ENCODE measurements around the gene CCDC33.

CCDC33 gene

DNA sequence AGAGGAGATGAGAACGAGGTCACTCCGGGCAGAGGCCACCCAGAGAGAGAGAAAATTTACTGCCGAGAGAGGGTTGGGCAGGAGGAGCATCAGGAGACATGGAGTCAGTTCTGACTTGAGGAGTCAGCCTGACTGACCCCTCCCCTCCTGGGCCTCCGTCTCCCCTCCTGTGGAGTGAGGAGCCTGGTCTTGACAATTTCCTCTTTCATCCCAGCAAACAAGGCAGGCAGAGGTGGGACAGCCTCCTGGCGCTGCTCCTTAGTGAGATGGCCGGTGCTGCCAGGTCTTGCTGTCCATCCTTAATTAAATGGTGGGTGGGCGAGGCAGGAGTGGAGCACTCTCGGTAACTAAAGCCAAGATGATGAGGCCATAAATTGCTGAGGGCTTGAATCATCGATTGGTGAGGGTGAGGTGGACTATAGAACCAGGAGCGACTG lies 70.7 kb downstream of the CCDC33 start:
- no peak for DNase-seq (ENCODE audit: low read depth in 1 of 2, low spot score in 1 of 2)
- TF ChIP-seq SPI1 (IDR thresholded peaks at IDR 0.05; ENCODE audit: borderline replicate concordance, low read depth) (no peak), GABPA (IDR thresholded peaks at IDR 0.05; ENCODE audit: low read depth) (no peak), POLR2AphosphoS5 (IDR thresholded peaks at IDR 0.05; ENCODE audit: low read depth) (no peak)
- TF ChIP-seq, protein P1, sequence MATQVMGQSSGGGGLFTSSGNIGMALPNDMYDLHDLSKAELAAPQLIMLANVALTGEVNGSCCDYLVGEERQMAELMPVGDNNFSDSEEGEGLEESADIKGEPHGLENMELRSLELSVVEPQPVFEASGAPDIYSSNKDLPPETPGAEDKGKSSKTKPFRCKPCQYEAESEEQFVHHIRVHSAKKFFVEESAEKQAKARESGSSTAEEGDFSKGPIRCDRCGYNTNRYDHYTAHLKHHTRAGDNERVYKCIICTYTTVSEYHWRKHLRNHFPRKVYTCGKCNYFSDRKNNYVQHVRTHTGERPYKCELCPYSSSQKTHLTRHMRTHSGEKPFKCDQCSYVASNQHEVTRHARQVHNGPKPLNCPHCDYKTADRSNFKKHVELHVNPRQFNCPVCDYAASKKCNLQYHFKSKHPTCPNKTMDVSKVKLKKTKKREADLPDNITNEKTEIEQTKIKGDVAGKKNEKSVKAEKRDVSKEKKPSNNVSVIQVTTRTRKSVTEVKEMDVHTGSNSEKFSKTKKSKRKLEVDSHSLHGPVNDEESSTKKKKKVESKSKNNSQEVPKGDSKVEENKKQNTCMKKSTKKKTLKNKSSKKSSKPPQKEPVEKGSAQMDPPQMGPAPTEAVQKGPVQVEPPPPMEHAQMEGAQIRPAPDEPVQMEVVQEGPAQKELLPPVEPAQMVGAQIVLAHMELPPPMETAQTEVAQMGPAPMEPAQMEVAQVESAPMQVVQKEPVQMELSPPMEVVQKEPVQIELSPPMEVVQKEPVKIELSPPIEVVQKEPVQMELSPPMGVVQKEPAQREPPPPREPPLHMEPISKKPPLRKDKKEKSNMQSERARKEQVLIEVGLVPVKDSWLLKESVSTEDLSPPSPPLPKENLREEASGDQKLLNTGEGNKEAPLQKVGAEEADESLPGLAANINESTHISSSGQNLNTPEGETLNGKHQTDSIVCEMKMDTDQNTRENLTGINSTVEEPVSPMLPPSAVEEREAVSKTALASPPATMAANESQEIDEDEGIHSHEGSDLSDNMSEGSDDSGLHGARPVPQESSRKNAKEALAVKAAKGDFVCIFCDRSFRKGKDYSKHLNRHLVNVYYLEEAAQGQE (IDR thresholded peaks at IDR 0.05; ENCODE audit: insufficient replicate concordance, low read depth) = no peak
- TF ChIP-seq, protein P2, sequence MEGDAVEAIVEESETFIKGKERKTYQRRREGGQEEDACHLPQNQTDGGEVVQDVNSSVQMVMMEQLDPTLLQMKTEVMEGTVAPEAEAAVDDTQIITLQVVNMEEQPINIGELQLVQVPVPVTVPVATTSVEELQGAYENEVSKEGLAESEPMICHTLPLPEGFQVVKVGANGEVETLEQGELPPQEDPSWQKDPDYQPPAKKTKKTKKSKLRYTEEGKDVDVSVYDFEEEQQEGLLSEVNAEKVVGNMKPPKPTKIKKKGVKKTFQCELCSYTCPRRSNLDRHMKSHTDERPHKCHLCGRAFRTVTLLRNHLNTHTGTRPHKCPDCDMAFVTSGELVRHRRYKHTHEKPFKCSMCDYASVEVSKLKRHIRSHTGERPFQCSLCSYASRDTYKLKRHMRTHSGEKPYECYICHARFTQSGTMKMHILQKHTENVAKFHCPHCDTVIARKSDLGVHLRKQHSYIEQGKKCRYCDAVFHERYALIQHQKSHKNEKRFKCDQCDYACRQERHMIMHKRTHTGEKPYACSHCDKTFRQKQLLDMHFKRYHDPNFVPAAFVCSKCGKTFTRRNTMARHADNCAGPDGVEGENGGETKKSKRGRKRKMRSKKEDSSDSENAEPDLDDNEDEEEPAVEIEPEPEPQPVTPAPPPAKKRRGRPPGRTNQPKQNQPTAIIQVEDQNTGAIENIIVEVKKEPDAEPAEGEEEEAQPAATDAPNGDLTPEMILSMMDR (IDR thresholded peaks at IDR 0.05; ENCODE audit: insufficient read depth, low read length) = no peak
- H3K27ac ChIP-seq (replicated peaks) = no peak overlapping the region
- no peak overlapping the region for H3K4me3 ChIP-seq (replicated peaks; ENCODE audit: insufficient read depth, low read length)
- H3K27me3 ChIP-seq (ENCODE audit: insufficient read depth, poor library complexity, severe bottlenecking) = no peaks in the 10 kb centered on the region

DNA sequence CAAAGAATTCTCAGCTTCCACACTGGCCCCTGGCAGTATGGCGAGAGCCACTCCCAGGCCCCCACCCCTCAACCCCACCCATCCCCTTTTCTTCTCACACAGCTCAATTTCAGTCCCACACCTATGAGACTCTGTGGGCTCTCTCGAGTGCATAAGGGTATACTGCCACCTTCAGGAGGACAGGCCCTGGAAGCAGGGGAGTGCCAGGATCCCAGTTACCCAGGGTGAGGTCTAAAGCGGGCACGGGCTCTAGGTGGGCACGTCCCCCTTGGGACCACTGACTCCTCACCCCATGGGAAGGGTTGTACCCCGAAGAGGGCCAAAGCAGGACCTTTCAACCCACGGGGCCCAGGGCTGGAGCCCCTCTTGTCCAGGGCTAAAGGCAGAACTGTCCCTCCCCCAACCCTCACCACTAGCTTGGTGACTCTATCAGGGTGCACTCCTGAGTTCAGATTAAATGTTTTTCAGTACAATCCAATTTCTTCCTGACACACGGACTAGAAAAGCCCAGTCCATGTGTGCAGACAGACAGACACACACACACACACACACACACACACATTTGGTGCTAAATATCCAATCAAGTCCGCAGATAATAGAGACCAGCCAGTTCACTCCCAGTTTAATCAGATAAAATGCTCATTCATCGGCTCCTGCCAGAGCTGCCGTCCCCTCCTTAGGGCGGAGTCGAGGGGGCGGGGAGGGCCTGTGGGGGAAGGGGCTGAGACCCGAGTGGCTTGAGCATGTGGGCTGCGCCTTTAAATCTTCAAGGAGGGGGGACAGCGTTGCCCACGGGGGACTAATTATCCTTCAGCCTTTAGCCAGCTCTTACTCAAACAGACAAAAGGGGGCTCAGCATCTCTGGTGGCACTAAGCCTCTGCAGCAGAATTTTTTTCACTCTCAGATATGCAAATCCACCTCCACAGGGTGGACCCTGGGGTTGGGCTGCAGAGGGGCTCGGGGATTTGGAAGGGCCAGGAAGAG lies 72.0 kb downstream of the CCDC33 start:
- Histone ChIP-seq H3K27me3 (ENCODE audit: insufficient read depth, poor library complexity, severe bottlenecking) (no peaks in the 10 kb centered on the region), H3K4me3 (replicated peaks; ENCODE audit: insufficient read depth, low read length) (no peak overlapping the region), H3K27ac (replicated peaks) (no peak overlapping the region)
- no peak for TF ChIP-seq SPI1 (IDR thresholded peaks at IDR 0.05; ENCODE audit: borderline replicate concordance, low read depth)
- TF ChIP-seq, protein P2 (IDR thresholded peaks at IDR 0.05; ENCODE audit: insufficient read depth, low read length) = peak; percentile 57
- peak in 1 of 2 experiments; percentile 37 for DNase-seq (ENCODE audit: low read depth in 1 of 2, low spot score in 1 of 2)

DNA sequence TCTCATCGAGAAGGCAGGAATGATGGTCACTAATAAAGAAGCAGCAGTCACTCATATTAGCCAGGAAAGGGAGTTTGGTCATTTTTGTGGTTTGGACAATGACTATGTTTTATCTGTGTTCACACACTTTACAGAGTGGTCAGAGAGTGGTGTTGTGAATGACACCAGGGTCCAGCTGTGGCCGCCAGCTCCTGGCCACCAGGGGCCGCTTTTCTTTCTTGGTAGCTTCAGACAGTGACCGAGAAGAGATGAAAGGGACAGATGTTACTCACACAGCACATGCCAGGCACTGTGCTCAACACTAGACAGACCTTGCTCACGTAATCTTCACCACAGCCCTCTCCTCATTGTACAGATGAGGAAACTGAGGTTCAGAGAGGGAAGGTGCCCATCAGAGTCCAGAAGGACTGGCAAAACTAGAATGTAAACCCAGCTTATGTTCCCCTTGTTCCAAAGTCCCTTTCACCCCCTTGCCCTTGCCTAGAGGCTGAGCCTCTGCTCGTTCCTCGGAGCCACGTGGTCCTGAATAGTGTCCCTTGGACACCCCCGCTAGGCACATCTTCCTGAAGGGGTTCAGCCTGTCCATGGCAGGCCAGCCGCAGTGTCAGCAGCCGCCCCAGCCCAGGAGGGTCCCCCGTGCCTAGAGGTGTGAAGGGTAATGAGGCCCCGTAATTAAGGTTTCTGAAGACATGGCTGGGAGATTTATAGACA lies 75.8 kb downstream of the CCDC33 start:
- no peak overlapping the region for H3K4me3 ChIP-seq (replicated peaks; ENCODE audit: insufficient read depth, low read length)
- no peak overlapping the region for H3K27ac ChIP-seq (replicated peaks)
- no peaks in the 10 kb centered on the region for H3K27me3 ChIP-seq (ENCODE audit: insufficient read depth, poor library complexity, severe bottlenecking)
- TF ChIP-seq GABPA (IDR thresholded peaks at IDR 0.05; ENCODE audit: low read depth) (no peak), POLR2AphosphoS5 (IDR thresholded peaks at IDR 0.05; ENCODE audit: low read depth) (no peak), SPI1 (IDR thresholded peaks at IDR 0.05; ENCODE audit: borderline replicate concordance, low read depth) (no peak)
- TF ChIP-seq, protein P2 (IDR thresholded peaks at IDR 0.05; ENCODE audit: insufficient read depth, low read length) = no peak
- TF ChIP-seq, protein P1 (IDR thresholded peaks at IDR 0.05; ENCODE audit: insufficient replicate concordance, low read depth) = no peak
- DNase-seq (ENCODE audit: low read depth in 1 of 2, low spot score in 1 of 2) = no peak

Measured in HL-60 (cell line).